Endodermal cell (in vitro differentiated cells): ENCODE data around the gene PLBD2. TPM values are rescaled to one million over a fixed set of nuclear protein-coding genes. Genes with fewer than 3 reads are reported as not detected.

Experiments
- DNase-seq: peaks from one replicate; pipeline ENCODE4 v3.0.0-alpha.2; 2017
- H3K27ac ChIP-seq: 2 replicates; pipeline ENCODE4 v1.5.1; 2013; ENCODE audit warnings: mild to moderate bottlenecking, low read depth, low read length, moderate library complexity
- H3K27me3 ChIP-seq: 2 replicates; pipeline ENCODE4 v1.6.1; 2013; ENCODE audit warnings: mild to moderate bottlenecking, low read length, moderate library complexity; ENCODE audit not compliant: insufficient read depth, control insufficient read depth, poor library complexity, severe bottlenecking
- H3K36me3 ChIP-seq: 2 replicates; pipeline ENCODE4 v1.7.0; 2013; ENCODE audit warnings: mild to moderate bottlenecking, low read length, moderate library complexity; ENCODE audit not compliant: control insufficient read depth, insufficient read depth
- H3K4me1 ChIP-seq: one replicate; pipeline ENCODE4 v1.7.0; 2013; ENCODE audit warnings: low read length; ENCODE audit not compliant: control insufficient read depth, insufficient read depth
- H3K4me3 ChIP-seq: 2 replicates; pipeline ENCODE4 v1.5.1; 2013; ENCODE audit warnings: mild to moderate bottlenecking, low read length, moderate library complexity
- H3K9ac ChIP-seq: 2 replicates; pipeline ENCODE4 v1.6.1; 2013; ENCODE audit warnings: mild to moderate bottlenecking, low read length, moderate library complexity; ENCODE audit not compliant: poor library complexity, severe bottlenecking; ENCODE audit errors: extremely low read depth
- H3K9me3 ChIP-seq: 2 replicates; pipeline ENCODE4 v1.6.1; 2013; ENCODE audit warnings: mild to moderate bottlenecking, low read length, moderate library complexity; ENCODE audit not compliant: control insufficient read depth
- H3K27ac Mint-ChIP-seq: 2 replicates; pipeline ENCODE4 v1.8.0; 2020; ENCODE audit warnings: mixed read lengths
- H3K27me3 Mint-ChIP-seq: 2 replicates; pipeline ENCODE4 v1.8.0; 2021; ENCODE audit warnings: mild to moderate bottlenecking, mixed read lengths; ENCODE audit not compliant: insufficient read depth
- H3K36me3 Mint-ChIP-seq: 2 replicates; pipeline ENCODE4 v1.8.0; 2020; ENCODE audit warnings: low read depth, mixed read lengths
- H3K4me1 Mint-ChIP-seq: 2 replicates; pipeline ENCODE4 v1.8.0; 2020; ENCODE audit warnings: mixed read lengths
- H3K4me3 Mint-ChIP-seq: 2 replicates; pipeline ENCODE4 v1.8.0; 2020; ENCODE audit warnings: mild to moderate bottlenecking, moderate library complexity, mixed read lengths
- H3K9me3 Mint-ChIP-seq: 2 replicates; pipeline ENCODE4 v1.8.0; 2020; ENCODE audit warnings: mild to moderate bottlenecking, mixed read lengths
- CTCF ChIP-seq: fragments of 200-600 bp; sonication (generic); conservative IDR thresholded peaks from 2 replicates; pipeline ENCODE4 v1.5.0; 2021; ENCODE audit warnings: antibody characterized with exemption, mild to moderate bottlenecking
- WGBS, 2 experiments: methylation state at CpG; one replicate each; pipeline versions ENCODE4 v1.1.5 to v1.1.7; 2013; ENCODE audit warnings: missing lambda C conversion rate in 2 of 2, mixed read lengths in 1 of 2; ENCODE audit not compliant: insufficient coverage in 1 of 2, insufficient read length in 1 of 2; 5-methylcytosine and 5-hydroxymethylcytosine counted together
- total RNA-seq, 2 donors: library from RNA; stranded (reverse); fragmentation: NEBNext Ultra II Directional in 1 of 2; extraction: Animal tissue kit (Norgen Biotek cat#: 25700) in 1 of 2; gene quantifications; 2 replicates in 1 of 2; 3 replicates in 1 of 2; pipeline ENCODE4 v1.2.1, GENCODE V29; 2021

Gene PLBD2
- total RNA-seq, 2 donors from 2014 or later = 19.6 to 27.6 TPM

- H3K4me3 Mint-ChIP-seq = peak overlapping the region; percentile 67
- H3K27me3 Mint-ChIP-seq = peaks cover 34% of the 10 kb centered on the region
- WGBS, 2 experiments = 85 to 93% methylated on average over 3 to 4 of the region's 5 CpGs
- H3K36me3 Mint-ChIP-seq = peaks cover 3% of the 10 kb centered on the region
- H3K9me3 ChIP-seq = no peaks in the 10 kb centered on the region
- no peak for TF ChIP-seq CTCF
- no peaks in the 10 kb centered on the region for H3K36me3 ChIP-seq
- no peak overlapping the region for H3K27ac ChIP-seq
- H3K9me3 Mint-ChIP-seq = no peaks in the 10 kb centered on the region
- no peak for DNase-seq
- H3K27me3 ChIP-seq = peaks cover 12% of the 10 kb centered on the region
- H3K4me1 Mint-ChIP-seq = peaks cover 4% of the 10 kb centered on the region
- no peak overlapping the region for H3K4me3 ChIP-seq
- H3K27ac Mint-ChIP-seq = no peak overlapping the region
- no peak overlapping the region for H3K9ac ChIP-seq
- H3K4me1 ChIP-seq = peaks cover 5% of the 10 kb centered on the region
Observed at GRCh38 chr12:113333418-113333750, 25.0 kb upstream of the PLBD2 start.

GRCh38 chr12:113333877-113334785 lies 24.3 kb upstream of the PLBD2 start:
- Mint-ChIP-seq H3K27ac (no peak overlapping the region), H3K9me3 (no peaks in the 10 kb centered on the region), H3K4me1 (peaks cover 4% of the 10 kb centered on the region), H3K27me3 (peaks cover 34% of the 10 kb centered on the region), H3K36me3 (peaks cover 3% of the 10 kb centered on the region), H3K4me3 (peak overlapping the region; percentile 67)
- Histone ChIP-seq H3K4me1 (peaks cover 5% of the 10 kb centered on the region), H3K9ac (no peak overlapping the region), H3K27ac (no peak overlapping the region), H3K36me3 (no peaks in the 10 kb centered on the region), H3K27me3 (peaks cover 12% of the 10 kb centered on the region), H3K9me3 (no peaks in the 10 kb centered on the region), H3K4me3 (peak overlapping the region; percentile 85)
- 51 to 53% methylated on average over 23 to 27 of the region's 27 CpGs for WGBS, 2 experiments
- no peak for DNase-seq
- no peak for TF ChIP-seq CTCF

DNA sequence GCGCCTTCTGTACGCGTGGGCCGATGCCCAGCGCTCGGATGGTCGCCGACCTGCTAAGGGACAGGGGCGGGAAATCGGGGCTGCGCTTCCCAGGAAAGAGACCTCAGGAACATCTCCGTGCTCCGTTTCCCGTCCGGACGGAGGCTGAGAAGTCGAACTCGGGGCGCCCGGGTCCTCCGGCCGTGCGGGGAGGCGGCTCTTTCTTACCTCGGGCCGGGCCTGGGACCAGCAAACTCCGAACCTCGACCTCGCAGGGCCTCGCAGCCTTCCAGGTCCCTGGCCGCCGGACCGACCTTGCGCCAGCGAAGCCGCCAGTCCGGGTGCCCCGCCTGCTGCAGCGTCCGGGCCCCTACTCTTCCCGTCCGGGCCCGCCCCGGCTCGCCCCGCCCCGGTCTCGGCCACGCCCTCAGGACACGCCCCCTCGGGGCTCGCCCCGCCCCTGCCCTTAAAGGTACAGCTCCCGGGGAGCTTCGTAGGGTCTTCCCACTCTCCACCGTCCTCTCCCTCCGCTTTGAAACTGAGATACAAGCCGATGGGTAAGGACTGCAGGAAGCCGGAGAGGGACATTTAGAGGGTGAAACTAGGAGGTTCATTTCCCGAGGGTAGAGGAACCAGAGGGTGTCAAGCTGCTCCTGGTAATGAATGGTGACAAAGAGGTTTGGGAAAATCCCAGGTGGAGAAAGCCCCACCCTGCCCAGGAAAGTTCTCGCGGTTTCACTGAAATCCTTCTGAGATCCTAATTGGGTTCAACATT lies 23.4 kb upstream of the PLBD2 start, which contains the start of gene SLC8B1:
Gene SLC8B1, minus strand, starts transcription at position 324 of the 754 bp plus-strand sequence. CDS start 2,231 bp downstream, outside the sequence.
- H3K9me3 ChIP-seq = no peaks in the 10 kb centered on the region
- TF ChIP-seq CTCF = no peak
- H3K36me3 Mint-ChIP-seq = peaks cover 3% of the 10 kb centered on the region
- peaks cover 4% of the 10 kb centered on the region for H3K4me1 Mint-ChIP-seq
- no peak within 1 kb of the TSS for H3K27ac ChIP-seq
- H3K9ac ChIP-seq = no peak within 1 kb of the TSS
- peaks cover 5% of the 10 kb centered on the region for H3K4me1 ChIP-seq
- DNase-seq = peak; percentile 99
- H3K9me3 Mint-ChIP-seq = no peaks in the 10 kb centered on the region
- H3K36me3 ChIP-seq = no peaks in the 10 kb centered on the region
- peaks cover 34% of the 10 kb centered on the region for H3K27me3 Mint-ChIP-seq
- no peak within 1 kb of the TSS for H3K27ac Mint-ChIP-seq
- H3K27me3 ChIP-seq = peaks cover 12% of the 10 kb centered on the region
- peak within 1 kb of the TSS; percentile 85 for H3K4me3 ChIP-seq
- H3K4me3 Mint-ChIP-seq = peak within 1 kb of the TSS; percentile 67
- 3 to 6% methylated on average over 16 to 62 of the region's 62 CpGs for WGBS, 2 experiments
